Gastroesophageal sphincter (tissue), 3 donors: ENCODE data around the gene ZBTB7A.

Source experiments
- CTCF ChIP-seq, 4 experiments: fragments of 200-600 bp in 2 of 4; fragments of 450-650 bp in 2 of 4; sonication (generic) in 1 of 4; IDR thresholded peaks; one replicate each; pipeline ENCODE4 v1.5.1; 2017 to 2019; ENCODE audit warnings: antibody characterized with exemption in 4 of 4, mild to moderate bottlenecking in 2 of 4, moderate library complexity in 2 of 4
- POLR2A ChIP-seq, 2 donors: fragments of 450-650 bp; IDR thresholded peaks; one replicate each; pipeline ENCODE4 v1.6.1; 2017; ENCODE audit warnings: antibody characterized with exemption in 2 of 2, mild to moderate bottlenecking in 2 of 2, moderate library complexity in 1 of 2
- POLR2AphosphoS5 ChIP-seq: sonication (generic); formaldehyde crosslinking; IDR thresholded peaks from one replicate; pipeline ENCODE4 v1.6.1; 2017; ENCODE audit warnings: antibody characterized with exemption

- TF ChIP-seq CTCF (IDR thresholded peaks at IDR 0.05) (no peak), POLR2AphosphoS5 (no peak), POLR2A (IDR thresholded peaks at IDR 0.05) (no peak)
These were observed 17.2 kb upstream of the ZBTB7A start for GRCh38 chr19:4083677-4084546.
